HG02610 (cell line): Measurements from ENCODE around the gene RAB13.

Experiments
- ATAC-seq: cut with Tn5 transposase; IDR thresholded peaks from one replicate; pipeline ENCODE4 v1.9.1; 2021; ENCODE audit warnings: mild to moderate bottlenecking, moderate library complexity; ENCODE audit not compliant: unreplicated experiment

Gene RAB13

GRCh38 chr1:153934746-153935145, 51.4 kb downstream of the RAB13 start:
- no peak for ATAC-seq

GRCh38 chr1:153933955-153934354, 52.2 kb downstream of the RAB13 start:
- ATAC-seq = no peak

- no peak for ATAC-seq
Observed at GRCh38 chr1:153933430-153933829, 52.7 kb downstream of the RAB13 start.

- ATAC-seq = no peak
Observed at GRCh38 chr1:153932156-153933131, 53.7 kb downstream of the RAB13 start.
